ENCODE data around the gene FHOD3. TPM values are rescaled to one million over a fixed set of nuclear protein-coding genes. Genes with fewer than 3 reads are reported as not detected.

Gene FHOD3
- total and polyA plus RNA-seq, 9 of the 15 experiments (the other 6 are each of a cell fraction or from before 2014, with no cell fraction given) = 0.11 TPM; not detected in 8

- H3K27ac ChIP-seq (ENCODE audit: extremely low read depth, low read depth, low read length) = no peak overlapping the region
- no peak overlapping the region for H3K4me3 ChIP-seq
- no peaks in the 10 kb centered on the region for H3K9me3 ChIP-seq (replicated peaks; ENCODE audit: control insufficient read depth, insufficient read depth, low read depth, low read length)
- no peaks in the 10 kb centered on the region for H3K4me1 ChIP-seq (replicated peaks in 1 of 2; ENCODE audit: control insufficient read depth in 2 of 2, insufficient read depth in 2 of 2, low read length in 2 of 2)
- H3K4me2 ChIP-seq (ENCODE audit: insufficient read depth, low read length) = no peak overlapping the region
- ATAC-seq (no peak), DNase-seq (ENCODE audit: extremely low read depth in 1 of 4, low spot score in 3 of 4) (no peak), FAIRE-seq (no peak)
- POLR2A ChIA-PET = interaction anchor here (0.5 kb wide), 1 partner anchor 92 kb away, joined by 3 read pairs; no protein-coding TSS in a partner anchor
- no peaks in the 10 kb centered on the region for H4K20me1 ChIP-seq (replicated peaks; ENCODE audit: control insufficient read depth, insufficient read depth, low read length)
- 0% methylated on average over 1 of the region's 1 CpG for WGBS (ENCODE audit: insufficient coverage, low coverage, missing lambda C conversion rate)
- peaks cover 0 to 3% of the 10 kb centered on the region in 2 experiments; a peak in 2 of 5 replicates for H3K27me3 ChIP-seq (ENCODE audit: control insufficient read depth in 2 of 2, insufficient read depth in 2 of 2, low read length in 2 of 2)
- TF ChIP-seq, protein P1, sequence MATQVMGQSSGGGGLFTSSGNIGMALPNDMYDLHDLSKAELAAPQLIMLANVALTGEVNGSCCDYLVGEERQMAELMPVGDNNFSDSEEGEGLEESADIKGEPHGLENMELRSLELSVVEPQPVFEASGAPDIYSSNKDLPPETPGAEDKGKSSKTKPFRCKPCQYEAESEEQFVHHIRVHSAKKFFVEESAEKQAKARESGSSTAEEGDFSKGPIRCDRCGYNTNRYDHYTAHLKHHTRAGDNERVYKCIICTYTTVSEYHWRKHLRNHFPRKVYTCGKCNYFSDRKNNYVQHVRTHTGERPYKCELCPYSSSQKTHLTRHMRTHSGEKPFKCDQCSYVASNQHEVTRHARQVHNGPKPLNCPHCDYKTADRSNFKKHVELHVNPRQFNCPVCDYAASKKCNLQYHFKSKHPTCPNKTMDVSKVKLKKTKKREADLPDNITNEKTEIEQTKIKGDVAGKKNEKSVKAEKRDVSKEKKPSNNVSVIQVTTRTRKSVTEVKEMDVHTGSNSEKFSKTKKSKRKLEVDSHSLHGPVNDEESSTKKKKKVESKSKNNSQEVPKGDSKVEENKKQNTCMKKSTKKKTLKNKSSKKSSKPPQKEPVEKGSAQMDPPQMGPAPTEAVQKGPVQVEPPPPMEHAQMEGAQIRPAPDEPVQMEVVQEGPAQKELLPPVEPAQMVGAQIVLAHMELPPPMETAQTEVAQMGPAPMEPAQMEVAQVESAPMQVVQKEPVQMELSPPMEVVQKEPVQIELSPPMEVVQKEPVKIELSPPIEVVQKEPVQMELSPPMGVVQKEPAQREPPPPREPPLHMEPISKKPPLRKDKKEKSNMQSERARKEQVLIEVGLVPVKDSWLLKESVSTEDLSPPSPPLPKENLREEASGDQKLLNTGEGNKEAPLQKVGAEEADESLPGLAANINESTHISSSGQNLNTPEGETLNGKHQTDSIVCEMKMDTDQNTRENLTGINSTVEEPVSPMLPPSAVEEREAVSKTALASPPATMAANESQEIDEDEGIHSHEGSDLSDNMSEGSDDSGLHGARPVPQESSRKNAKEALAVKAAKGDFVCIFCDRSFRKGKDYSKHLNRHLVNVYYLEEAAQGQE (IDR thresholded peaks at IDR 0.05; ENCODE audit: borderline replicate concordance) = no peak
- TF ChIP-seq, protein P1 (CRISPR knock-in tag; IDR thresholded peaks at IDR 0.05; ENCODE audit: low read depth) = no peak
- TF ChIP-seq TAF7 (tag; IDR thresholded peaks at IDR 0.05) (no peak), ZNF778 (CRISPR knock-in tag; IDR thresholded peaks at IDR 0.05) (no peak), ZNF274 (IDR thresholded peaks at IDR 0.05; ENCODE audit: borderline replicate concordance, low read depth, low read length) (no peak), ZNF224 (CRISPR knock-in tag; IDR thresholded peaks at IDR 0.05) (no peak), XRCC5 (IDR thresholded peaks at IDR 0.05; ENCODE audit: low read depth, low read length) (no peak)
- TF ChIP-seq, protein P2, sequence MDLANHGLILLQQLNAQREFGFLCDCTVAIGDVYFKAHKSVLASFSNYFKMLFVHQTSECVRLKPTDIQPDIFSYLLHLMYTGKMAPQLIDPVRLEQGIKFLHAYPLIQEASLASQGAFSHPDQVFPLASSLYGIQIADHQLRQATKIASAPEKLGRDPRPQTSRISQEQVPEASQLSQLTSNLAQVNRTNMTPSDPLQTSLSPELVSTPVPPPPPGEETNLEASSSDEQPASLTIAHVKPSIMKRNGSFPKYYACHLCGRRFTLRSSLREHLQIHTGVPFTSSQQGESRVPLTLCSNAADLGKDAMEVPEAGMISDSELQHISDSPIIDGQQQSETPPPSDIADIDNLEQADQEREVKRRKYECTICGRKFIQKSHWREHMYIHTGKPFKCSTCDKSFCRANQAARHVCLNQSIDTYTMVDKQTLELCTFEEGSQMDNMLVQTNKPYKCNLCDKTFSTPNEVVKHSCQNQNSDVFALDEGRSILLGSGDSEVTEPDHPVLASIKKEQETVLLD (IDR thresholded peaks at IDR 0.05) = no peak
- in situ Hi-C loops (cut with MboI) (no loop called here), intact Hi-C loops (cut with micrococcal nuclease) (no loop called here)
- no peak overlapping the region for H2AFZ ChIP-seq (ENCODE audit: low read depth, low read length)
- no peaks in the 10 kb centered on the region for H3K79me2 ChIP-seq (ENCODE audit: control insufficient read depth, insufficient read depth, low read length)
- CTCF ChIA-PET (ENCODE audit: low intra/inter-chr PET ratio) = no interaction called here
- no TSS peak for BruUV-seq (replicated peaks)
- no peaks in the 10 kb centered on the region for H3K36me3 ChIP-seq (ENCODE audit: control insufficient read depth, insufficient read depth, low read length)
- H3K9ac ChIP-seq (ENCODE audit: insufficient read depth in 1 of 2, low read depth in 2 of 2, low read length in 2 of 2) = no peak overlapping the region
- H3K9me1 ChIP-seq (ENCODE audit: control insufficient read depth, insufficient read depth, low read length) = no peaks in the 10 kb centered on the region
Observed at GRCh38 chr18:36481935-36482334, 184.4 kb downstream of the FHOD3 start.

Measured in K562 (cell line).